IMR-90 (cell line): ENCODE results near the gene RPUSD1. TPM values are rescaled to one million over a fixed set of nuclear protein-coding genes. Genes with fewer than 3 reads are reported as not detected.
"Not testable (repeated sequence)": the region's sequence is repeated elsewhere in the genome, so short reads cannot be mapped to it uniquely, and the experiment has no call there.

Source experiments
- ATAC-seq: fragments of 200-7000 bp; cut with Tn5 transposase; 2 replicates; pipeline ENCODE4 v1.9.1; 2020; ENCODE audit warnings: low read depth, mild to moderate bottlenecking, moderate library complexity
- BruUV-seq: library from RNA; stranded (reverse); fragments of 400-500 nt; replicated peaks from 2 replicates; lab custom pipeline; 2021; lab: Mats Ljungman, UMichigan
- CTCF ChIA-PET: fragments of 300-600 bp; formaldehyde crosslinking; extraction: SDS; loops from one replicate; lab custom pipeline; 2021; ENCODE audit warnings: antibody characterized with exemption; lab: Yijun Ruan, JAX
- POLR2A ChIA-PET: fragments of 300-600 bp; sonication (Branson Sonifier 250); formaldehyde crosslinking; loops from one replicate; lab custom pipeline; 2022; ENCODE audit warnings: antibody characterized with exemption; ENCODE audit not compliant: unreplicated experiment; lab: Charles Lee
- DNase-seq: peaks from one replicate; pipeline ENCODE4 v3.0.0; 2013
- H2AFZ ChIP-seq: replicated peaks from 2 replicates; pipeline ENCODE3; 2013; ENCODE audit warnings: low read length, mild to moderate bottlenecking; ENCODE audit not compliant: poor library complexity
- H2AK5ac ChIP-seq: 2 replicates; pipeline ENCODE4 v1.6.1; 2013; ENCODE audit warnings: low read depth, low read length, inconsistent platforms
- H2AK9ac ChIP-seq: replicated peaks from 2 replicates; pipeline ENCODE3; 2013; ENCODE audit warnings: mild to moderate bottlenecking, low read depth, low read length, moderate library complexity; ENCODE audit not compliant: poor library complexity
- H2BK120ac ChIP-seq: 2 replicates; pipeline ENCODE4 v1.6.1; 2013; ENCODE audit warnings: low read depth, low read length, inconsistent platforms
- H2BK15ac ChIP-seq: 3 replicates; pipeline ENCODE4 v1.6.1; 2013; ENCODE audit warnings: low read depth, low read length, inconsistent platforms
- H2BK20ac ChIP-seq: 2 replicates; pipeline ENCODE4 v1.6.1; 2013; ENCODE audit warnings: low read depth, mild to moderate bottlenecking, inconsistent platforms, low read length, moderate library complexity
- H2BK5ac ChIP-seq: 2 replicates; pipeline ENCODE4 v1.6.1; 2013; ENCODE audit warnings: mild to moderate bottlenecking, low read depth, low read length, inconsistent platforms; ENCODE audit not compliant: poor library complexity, severe bottlenecking
- H3K14ac ChIP-seq: replicated peaks from 2 replicates; pipeline ENCODE4 v1.6.1; 2013; ENCODE audit warnings: low read depth, low read length, inconsistent platforms
- H3K18ac ChIP-seq: 2 replicates; pipeline ENCODE4 v1.6.1; 2013; ENCODE audit warnings: low read depth, low read length, control low read depth
- H3K23ac ChIP-seq: 2 replicates; pipeline ENCODE4 v1.6.1; 2013; ENCODE audit warnings: low read depth, low read length, inconsistent platforms
- H3K27ac ChIP-seq: 2 replicates; pipeline ENCODE4 v1.5.1; 2013; ENCODE audit warnings: mild to moderate bottlenecking, control low read depth, low read length; ENCODE audit not compliant: insufficient read depth
- H3K27me3 ChIP-seq: 2 replicates; pipeline ENCODE4 v1.6.1; 2013; ENCODE audit warnings: low read length; ENCODE audit not compliant: control insufficient read depth, insufficient read depth
- H3K36me3 ChIP-seq: 2 replicates; pipeline ENCODE4 v1.6.1; 2013; ENCODE audit warnings: low read length, mixed read lengths; ENCODE audit not compliant: control insufficient read depth, insufficient read depth
- H3K4ac ChIP-seq: 2 replicates; pipeline ENCODE4 v1.6.1; 2013; ENCODE audit warnings: low read depth, low read length, inconsistent platforms
- H3K4me1 ChIP-seq: 2 replicates; pipeline ENCODE4 v1.6.1; 2013; ENCODE audit warnings: low read length, mixed read lengths; ENCODE audit not compliant: control insufficient read depth, insufficient read depth
- H3K4me2 ChIP-seq: 2 replicates; pipeline ENCODE4 v1.6.1; 2013; ENCODE audit warnings: low read depth, mild to moderate bottlenecking, control low read depth, low read length, moderate library complexity
- H3K4me3 ChIP-seq: 2 replicates; pipeline ENCODE4 v1.5.1; 2013; ENCODE audit warnings: low read depth, mild to moderate bottlenecking, control low read depth, low read length, moderate library complexity; ENCODE audit not compliant: insufficient read depth
- H3K56ac ChIP-seq: 2 replicates; pipeline ENCODE4 v1.6.1; 2013; ENCODE audit warnings: low read length, inconsistent platforms; ENCODE audit not compliant: insufficient read depth; ENCODE audit errors: extremely low read depth
- H3K79me1 ChIP-seq, 2 experiments: 2 replicates each; pipeline ENCODE4 v1.6.1; 2013; ENCODE audit warnings: low read length in 2 of 2, inconsistent platforms in 1 of 2, low read depth in 1 of 2
- H3K9ac ChIP-seq: 2 replicates; pipeline ENCODE4 v1.6.1; 2013; ENCODE audit warnings: low read depth, low read length, control low read depth
- H3K9me1 ChIP-seq: 2 replicates; pipeline ENCODE4 v1.6.1; 2013; ENCODE audit warnings: low read length, inconsistent platforms; ENCODE audit not compliant: insufficient read depth
- H3K9me3 ChIP-seq: 2 replicates; pipeline ENCODE4 v1.6.1; 2013; ENCODE audit warnings: low read length; ENCODE audit not compliant: control insufficient read depth, insufficient read depth
- H4K20me1 ChIP-seq: 2 replicates; pipeline ENCODE4 v1.6.1; 2013; ENCODE audit warnings: low read length, inconsistent platforms; ENCODE audit not compliant: insufficient read depth
- H4K5ac ChIP-seq: 2 replicates; pipeline ENCODE4 v1.6.1; 2013; ENCODE audit warnings: mild to moderate bottlenecking, low read depth, low read length, control low read depth
- H4K8ac ChIP-seq, 2 experiments: 2 replicates each; pipeline ENCODE4 v1.6.1; 2013; ENCODE audit warnings: low read depth in 2 of 2, low read length in 2 of 2, control low read depth in 1 of 2, inconsistent platforms in 1 of 2
- H4K91ac ChIP-seq: 2 replicates; pipeline ENCODE4 v1.6.1; 2013; ENCODE audit warnings: low read depth, low read length, inconsistent platforms; ENCODE audit not compliant: insufficient read depth
- BHLHE40 ChIP-seq: fragments of 150-350 bp; IDR thresholded peaks from 2 replicates; pipeline ENCODE4 v1.6.1; 2016; ENCODE audit warnings: mild to moderate bottlenecking, low read depth, low read length
- CEBPB ChIP-seq: IDR thresholded peaks from 2 replicates; pipeline ENCODE4 v1.6.1; 2012; ENCODE audit warnings: low read depth, low read length, improper control_type of control experiment
- MAZ ChIP-seq: IDR thresholded peaks from 2 replicates; pipeline ENCODE4 v1.6.1; 2012; ENCODE audit warnings: low read depth, mild to moderate bottlenecking, low read length, improper control_type of control experiment, moderate library complexity, borderline replicate concordance
- RCOR1 ChIP-seq: IDR thresholded peaks from 2 replicates; pipeline ENCODE4 v1.6.1; 2012; ENCODE audit warnings: mild to moderate bottlenecking, low read length, improper control_type of control experiment; ENCODE audit not compliant: insufficient replicate concordance
- RFX5 ChIP-seq: IDR thresholded peaks from 2 replicates; pipeline ENCODE4 v1.8.0; 2012; ENCODE audit warnings: low read depth, mild to moderate bottlenecking, low read length, moderate library complexity
- WGBS, 2 experiments: methylation state at CpG; one replicate each; pipeline versions ENCODE4 v1.1.5 to v1.1.7; 2013; ENCODE audit warnings: missing lambda C conversion rate in 2 of 2; ENCODE audit not compliant: insufficient read length in 1 of 2; ENCODE audit errors: extremely low coverage in 2 of 2; 5-methylcytosine and 5-hydroxymethylcytosine counted together
- dilution Hi-C: fragments of 300-500 bp; cut with HindIII; formaldehyde crosslinking; loops from one replicate; pipeline ENCODE4 v1.14.3; 2018; ENCODE audit warnings: low sequenced_read_pairs; ENCODE audit not compliant: unreplicated experiment
- in situ Hi-C: fragments of 300-500 bp; cut with MboI; formaldehyde crosslinking; loops from 3 replicates; pipeline ENCODE4 v1.14.3; 2019; ENCODE audit warnings: low sequenced_read_pairs, inconsistent platforms, mixed read lengths
- intact Hi-C: fragments of 100-400 bp; cut with micrococcal nuclease; formaldehyde crosslinking; loops from 2 replicates; pipeline ENCODE4 v1.10.0; 2022
- polyA plus RNA-seq, 3 experiments: library from polyadenylated mRNA; depleted of rRNA; stranded (reverse); fragments of >200 nt; gene quantifications; 2 replicates each; pipeline ENCODE4 v1.2.3, GENCODE V29; 2012; ENCODE audit warnings: low replicate concordance in 1 of 3
- total RNA-seq: library from RNA; depleted of rRNA; stranded (reverse); fragments of >200 nt; gene quantifications from 2 replicates; pipeline ENCODE4 v1.2.3, GENCODE V29; 2012

RPUSD1 gene
- total and polyA plus RNA-seq, 2 of the 4 experiments (the other 2 are of a cell fraction): 13.1 to 32.3 TPM

DNA sequence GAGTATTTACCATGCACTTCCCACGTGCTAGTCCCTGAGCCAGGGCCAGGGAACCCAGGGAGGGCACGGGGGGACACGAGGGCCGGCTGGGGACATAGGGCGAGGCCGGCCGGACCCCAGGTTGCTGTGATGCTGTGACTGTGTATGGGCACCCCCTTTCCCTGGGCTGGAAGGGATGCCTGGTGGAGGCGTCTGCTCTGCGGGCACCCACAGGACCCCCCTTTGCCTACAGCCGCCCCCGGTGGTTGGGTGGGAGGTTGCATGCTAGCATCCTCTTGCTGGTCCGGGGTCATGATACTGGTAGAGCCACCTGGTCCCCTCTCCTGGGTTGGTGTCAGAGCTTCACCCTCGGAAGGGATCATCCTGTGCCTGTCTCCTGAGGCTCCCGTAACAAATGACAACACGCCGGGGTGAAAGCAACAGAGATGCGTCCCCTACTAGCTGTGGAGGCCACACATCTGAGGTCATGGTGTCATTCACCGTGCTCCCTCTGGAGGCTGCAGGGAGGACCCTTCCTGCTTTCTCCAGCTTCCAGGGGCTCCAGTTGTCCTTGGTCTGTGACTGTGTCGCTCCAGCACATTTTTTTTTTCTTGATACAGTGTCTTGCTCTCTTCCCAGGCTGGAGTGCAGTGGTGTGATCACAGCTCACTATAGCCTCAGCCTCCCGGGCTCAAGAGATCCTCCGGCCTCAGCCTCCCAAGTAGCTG is 44.2 kb downstream of the RPUSD1 start:
- H3K4me2 ChIP-seq: no peak overlapping the region
- H3K56ac ChIP-seq: no peak overlapping the region
- H3K14ac ChIP-seq: no peak overlapping the region
- H4K8ac ChIP-seq: no peak overlapping the region
- peaks cover 5% of the 10 kb centered on the region; the same call in 1 of the 2 replicates for H3K4me1 ChIP-seq
- no peak overlapping the region for H3K27ac ChIP-seq
- POLR2A ChIA-PET: no interaction called here
- H4K5ac ChIP-seq: no peak overlapping the region
- WGBS, 2 experiments: 73% methylated on average over 11 of the region's 21 CpGs; no CpG with 5 or more reads in 1 of the 2 experiments
- no peak overlapping the region for H4K91ac ChIP-seq
- no peak overlapping the region for H2BK20ac ChIP-seq
- BruUV-seq: no TSS peak
- 0 out of 2 replicates have a peak, but pooled peaks cover 5% of the 10 kb centered on the region for H4K20me1 ChIP-seq
- ATAC-seq: no peak
- H2AFZ ChIP-seq: no peak overlapping the region
- H3K18ac ChIP-seq: no peak overlapping the region
- dilution Hi-C loops (no loop called here), in situ Hi-C loops (no loop called here), intact Hi-C loops (loop anchor here (5.0 kb wide), 1 partner anchor 43 kb away; the partner anchor contains the start of genes CHTF18 and RPUSD1)
- 0 out of 2 replicates have a peak, but pooled peaks cover 1% of the 10 kb centered on the region for H3K36me3 ChIP-seq
- H3K9me3 ChIP-seq: no peaks in the 10 kb centered on the region
- no peak overlapping the region for H2BK15ac ChIP-seq
- H2BK120ac ChIP-seq: no peak overlapping the region
- H3K9me1 ChIP-seq: peaks cover 4% of the 10 kb centered on the region; the same call in 1 of the 2 replicates
- H2AK5ac ChIP-seq: no peak overlapping the region
- H3K4ac ChIP-seq: no peak overlapping the region
- no peaks in the 10 kb centered on the region for H3K27me3 ChIP-seq
- DNase-seq: no peak
- H3K9ac ChIP-seq: no peak overlapping the region
- TF ChIP-seq BHLHE40 (no peak), RCOR1 (no peak), CEBPB (no peak), MAZ (no peak), RFX5 (no peak)
- CTCF ChIA-PET: no interaction called here
- H2AK9ac ChIP-seq: no peak overlapping the region
- H3K4me3 ChIP-seq: no peak overlapping the region
- no peak overlapping the region for H2BK5ac ChIP-seq
- no peak overlapping the region for H3K23ac ChIP-seq
- H3K79me1 ChIP-seq: peaks cover 7 to 15% of the 10 kb centered on the region in 2 experiments

DNA sequence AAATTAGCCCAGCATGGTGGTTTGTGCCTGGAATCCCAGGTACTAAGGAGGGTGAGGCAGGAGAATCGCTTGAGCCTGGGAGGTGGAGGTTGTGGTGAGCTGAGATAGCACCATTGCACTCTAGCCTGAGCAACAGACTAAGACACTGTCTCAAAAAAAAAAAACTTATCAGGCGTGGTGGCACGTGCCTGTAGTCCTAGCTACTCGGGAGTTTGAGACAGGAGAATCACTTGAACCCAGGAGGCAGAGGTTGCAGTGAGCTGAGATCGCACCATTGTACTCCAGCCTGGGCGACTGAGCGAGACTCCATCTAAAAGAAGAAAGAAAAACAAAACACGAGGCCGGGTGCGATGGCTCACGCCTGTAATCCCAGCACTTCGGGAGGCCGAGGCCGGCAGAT is 45.3 kb downstream of the RPUSD1 start:
- H3K23ac ChIP-seq, ATAC-seq, H2AK9ac ChIP-seq, BruUV-seq, in situ Hi-C loops, H3K9me3 ChIP-seq, H3K18ac ChIP-seq, H3K4me2 ChIP-seq, H3K14ac ChIP-seq, H3K27ac ChIP-seq, H3K36me3 ChIP-seq, dilution Hi-C loops, H2AK5ac ChIP-seq, DNase-seq, H4K20me1 ChIP-seq, H4K91ac ChIP-seq, H3K56ac ChIP-seq, H2BK20ac ChIP-seq, H3K9ac ChIP-seq, H3K27me3 ChIP-seq, H3K4me3 ChIP-seq, H4K5ac ChIP-seq, H4K8ac ChIP-seq, H2AFZ ChIP-seq, POLR2A ChIA-PET, H3K4me1 ChIP-seq, H3K9me1 ChIP-seq, H2BK15ac ChIP-seq, H2BK120ac ChIP-seq, H3K4ac ChIP-seq, H2BK5ac ChIP-seq: not testable (repeated sequence)
- peaks cover 7 to 15% of the 10 kb centered on the region in 2 experiments for H3K79me1 ChIP-seq
- CTCF ChIA-PET: interaction anchor here (0.6 kb wide), 1 partner anchor 43 kb away, joined by 3 read pairs; no protein-coding TSS in a partner anchor
- intact Hi-C loops: loop anchor here (5.0 kb wide), 1 partner anchor 44 kb away; the partner anchor contains the start of genes CHTF18 and RPUSD1
- WGBS, 2 experiments: 100% methylated on average over 3 of the region's 14 CpGs; no CpG with 5 or more reads in 1 of the 2 experiments
